Mesenchymal stem cell (in vitro differentiated cells and primary cell): ENCODE measurements around the gene CBY2.
"Not testable (repeated sequence)": the region's sequence is repeated elsewhere in the genome, so short reads cannot be mapped to it uniquely, and the experiment has no call there.

ENCODE experiments used
- DNase-seq: peaks from one replicate; pipeline ENCODE4 v3.0.0-alpha.2; 2013
- H2AFZ ChIP-seq: one replicate; pipeline ENCODE4 v1.6.1; 2013; ENCODE audit warnings: low read depth, mild to moderate bottlenecking, control low read depth, inconsistent platforms, low read length, moderate library complexity
- H2AK5ac ChIP-seq: 2 replicates; pipeline ENCODE4 v1.6.1; 2013; ENCODE audit warnings: low read length, moderate library complexity, mild to moderate bottlenecking, inconsistent platforms; ENCODE audit not compliant: severe bottlenecking
- H2BK120ac ChIP-seq: one replicate; pipeline ENCODE4 v1.6.1; 2013; ENCODE audit warnings: low read depth, mild to moderate bottlenecking, inconsistent platforms, low read length, moderate library complexity
- H2BK12ac ChIP-seq, 2 experiments: one replicate each; pipeline ENCODE4 v1.6.1; 2013; ENCODE audit warnings: inconsistent platforms in 2 of 2, low read length in 2 of 2, mild to moderate bottlenecking in 2 of 2, moderate library complexity in 2 of 2, control low read depth in 1 of 2
- H2BK15ac ChIP-seq: one replicate; pipeline ENCODE4 v1.6.1; 2013; ENCODE audit warnings: mild to moderate bottlenecking, low read depth, inconsistent platforms; ENCODE audit not compliant: poor library complexity, severe bottlenecking
- H2BK5ac ChIP-seq: 2 replicates; pipeline ENCODE4 v1.6.1; 2013; ENCODE audit warnings: low read depth, mild to moderate bottlenecking, low read length, control low read depth, inconsistent platforms; ENCODE audit not compliant: poor library complexity, severe bottlenecking
- H3K14ac ChIP-seq, 2 experiments: one replicate each; pipeline ENCODE4 v1.6.1; 2013; ENCODE audit warnings: inconsistent platforms in 2 of 2, low read length in 2 of 2, control low read depth in 1 of 2, mild to moderate bottlenecking in 1 of 2, moderate library complexity in 1 of 2
- H3K18ac ChIP-seq, 2 experiments: one replicate each; pipeline ENCODE4 v1.6.1; 2013; ENCODE audit warnings: inconsistent platforms in 2 of 2, low read length in 2 of 2, control low read depth in 1 of 2, low read depth in 1 of 2, mild to moderate bottlenecking in 1 of 2
- H3K23ac ChIP-seq, 2 experiments: one replicate each; pipeline ENCODE4 v1.6.1; 2013; ENCODE audit warnings: inconsistent platforms in 2 of 2, low read length in 2 of 2, mild to moderate bottlenecking in 2 of 2, moderate library complexity in 2 of 2, control low read depth in 1 of 2
- H3K27ac ChIP-seq: 2 replicates; pipeline ENCODE4 v1.5.1; 2013; ENCODE audit warnings: mild to moderate bottlenecking, moderate library complexity, low read length, control low read depth, inconsistent platforms; ENCODE audit not compliant: poor library complexity, severe bottlenecking
- H3K27me3 ChIP-seq, 2 experiments: 2 replicates each; pipeline versions ENCODE4 v1.6.1 to v1.7.0; 2013; ENCODE audit warnings: low read length in 2 of 2, mild to moderate bottlenecking in 2 of 2, moderate library complexity in 2 of 2, control low read depth in 1 of 2, inconsistent platforms in 1 of 2; ENCODE audit not compliant: control insufficient read depth in 1 of 2, insufficient read depth in 1 of 2
- H3K36me3 ChIP-seq, 2 experiments: 2 replicates each; pipeline versions ENCODE4 v1.6.1 to v1.7.0; 2013; ENCODE audit warnings: low read length in 2 of 2, control low read depth in 1 of 2, inconsistent platforms in 1 of 2, low read depth in 1 of 2, mild to moderate bottlenecking in 1 of 2; ENCODE audit not compliant: insufficient read depth in 2 of 2, control insufficient read depth in 1 of 2
- H3K4ac ChIP-seq, 2 experiments: one replicate each; pipeline ENCODE4 v1.6.1; 2013; ENCODE audit warnings: inconsistent platforms in 2 of 2, low read length in 2 of 2, mild to moderate bottlenecking in 2 of 2, moderate library complexity in 2 of 2, control low read depth in 1 of 2, low read depth in 1 of 2
- H3K4me1 ChIP-seq: 2 replicates; pipeline ENCODE4 v1.6.1; 2013; ENCODE audit warnings: low read depth, low read length, control low read depth; ENCODE audit not compliant: control insufficient read depth, insufficient read depth
- H3K4me2 ChIP-seq: 2 replicates; pipeline ENCODE4 v1.6.1; 2013; ENCODE audit warnings: low read length, mild to moderate bottlenecking, inconsistent platforms; ENCODE audit not compliant: poor library complexity, severe bottlenecking
- H3K4me3 ChIP-seq, 2 experiments: 2 replicates each; pipeline versions ENCODE4 v1.5.1 to v1.7.0; 2013; ENCODE audit warnings: low read length in 2 of 2, mild to moderate bottlenecking in 2 of 2, control low read depth in 1 of 2, low read depth in 1 of 2; ENCODE audit not compliant: insufficient read depth in 1 of 2
- H3K79me1 ChIP-seq: replicated peaks from 2 replicates; pipeline ENCODE4 v1.6.1; 2013; ENCODE audit warnings: mild to moderate bottlenecking, control low read depth, low read length, inconsistent platforms; ENCODE audit not compliant: poor library complexity, severe bottlenecking
- H3K9ac ChIP-seq: 2 replicates; pipeline ENCODE4 v1.7.0; 2013; ENCODE audit warnings: mild to moderate bottlenecking, low read length, moderate library complexity
- H3K9me3 ChIP-seq: 2 replicates; pipeline ENCODE4 v1.7.0; 2013; ENCODE audit warnings: mild to moderate bottlenecking, low read length; ENCODE audit not compliant: control insufficient read depth
- H4K8ac ChIP-seq: one replicate; pipeline ENCODE4 v1.6.1; 2013; ENCODE audit warnings: inconsistent platforms, mild to moderate bottlenecking, low read length, moderate library complexity
- H4K91ac ChIP-seq: one replicate; pipeline ENCODE4 v1.6.1; 2013; ENCODE audit warnings: mild to moderate bottlenecking, low read length, inconsistent platforms
- WGBS: methylation state at CpG from one replicate; pipeline ENCODE4 v1.1.7; 2013; ENCODE audit warnings: mixed read lengths; 5-methylcytosine and 5-hydroxymethylcytosine counted together

The CBY2 gene

GRCh38 chr13:45752510-45752909, 50.4 kb downstream of the CBY2 start:
- Histone ChIP-seq H3K18ac (no peak overlapping the region), H2BK15ac (no peak overlapping the region), H3K4me3 (no peak overlapping the region), H3K23ac (no peak overlapping the region), H3K27ac (no peak overlapping the region), H3K9me3 (peaks cover 8% of the 10 kb centered on the region), H3K9ac (no peak overlapping the region), H2AFZ (no peak overlapping the region), H3K36me3 (no peaks in the 10 kb centered on the region), H3K4me2 (no peak overlapping the region), H4K8ac (no peak overlapping the region), H2BK120ac (no peak overlapping the region), H3K4ac (no peak overlapping the region), H3K27me3 (peaks cover 25 to 34% of the 10 kb centered on the region in 2 experiments), H4K91ac (no peak overlapping the region), H3K79me1 (no peaks in the 10 kb centered on the region), H2BK12ac (no peak overlapping the region), H3K4me1 (no peaks in the 10 kb centered on the region), H3K14ac (no peak overlapping the region), H2AK5ac (no peak overlapping the region), H2BK5ac (no peak overlapping the region)
- DNase-seq = no peak
- WGBS = 71% methylated on average over 1 of the region's 1 CpG

- not testable (repeated sequence) for H3K27me3 ChIP-seq, H4K8ac ChIP-seq, H2AK5ac ChIP-seq, H2BK12ac ChIP-seq, H3K23ac ChIP-seq, H3K9ac ChIP-seq, H2BK5ac ChIP-seq, H3K27ac ChIP-seq, H2BK15ac ChIP-seq, H2BK120ac ChIP-seq, DNase-seq, H4K91ac ChIP-seq, H3K4me3 ChIP-seq, H2AFZ ChIP-seq, H3K4me2 ChIP-seq, H3K18ac ChIP-seq, H3K36me3 ChIP-seq, H3K4me1 ChIP-seq, H3K14ac ChIP-seq, H3K79me1 ChIP-seq, H3K4ac ChIP-seq
- no CpG with 5 or more reads among the region's 1 CpG for WGBS
- peaks cover 32% of the 10 kb centered on the region for H3K9me3 ChIP-seq
These were observed 54.4 kb downstream of the CBY2 start for GRCh38 chr13:45756498-45756897.

GRCh38 chr13:45757589-45757988, 55.5 kb downstream of the CBY2 start:
- not testable (repeated sequence) for H3K4me2 ChIP-seq, H3K9ac ChIP-seq, H3K14ac ChIP-seq, H2AK5ac ChIP-seq, H3K36me3 ChIP-seq, H2BK12ac ChIP-seq, H3K4me1 ChIP-seq, H3K79me1 ChIP-seq, H3K27me3 ChIP-seq, H2BK120ac ChIP-seq, H2BK5ac ChIP-seq, H4K8ac ChIP-seq, H4K91ac ChIP-seq, H2AFZ ChIP-seq, H3K4ac ChIP-seq, H3K23ac ChIP-seq, H3K18ac ChIP-seq, DNase-seq, H3K27ac ChIP-seq, H3K4me3 ChIP-seq, H2BK15ac ChIP-seq
- H3K9me3 ChIP-seq = peaks cover 32% of the 10 kb centered on the region
- 80% methylated on average over 1 of the region's 3 CpGs for WGBS

- Histone ChIP-seq H3K18ac (no peak overlapping the region), H3K27me3 (peaks cover 27 to 46% of the 10 kb centered on the region in 2 experiments), H2BK12ac (no peak overlapping the region), H4K8ac (no peak overlapping the region), H4K91ac (no peak overlapping the region), H2BK15ac (peak overlapping the region; percentile 4), H3K14ac (no peak overlapping the region), H2AFZ (no peak overlapping the region), H3K27ac (no peak overlapping the region), H2AK5ac (no peak overlapping the region), H3K9me3 (peaks cover 17% of the 10 kb centered on the region), H3K79me1 (no peaks in the 10 kb centered on the region), H3K4me3 (no peak overlapping the region), H3K4ac (no peak overlapping the region), H3K36me3 (no peaks in the 10 kb centered on the region), H2BK120ac (no peak overlapping the region), H2BK5ac (no peak overlapping the region), H3K9ac (no peak overlapping the region), H3K4me1 (peaks cover 2% of the 10 kb centered on the region), H3K4me2 (no peak overlapping the region), H3K23ac (no peak overlapping the region)
- DNase-seq = no peak
- 69% methylated on average over 3 of the region's 4 CpGs for WGBS
These were observed 61.3 kb downstream of the CBY2 start for GRCh38 chr13:45763419-45763818.
